ENCODE results near the gene HLA-C. TPM values are rescaled to one million over a fixed set of nuclear protein-coding genes. Genes with fewer than 3 reads are reported as not detected.

Gene HLA-C
- total and polyA plus RNA-seq, 2 donors (not counting 3 experiments of a cell fraction or from before 2014, with no cell fraction given): 109 to 287 TPM

DNA sequence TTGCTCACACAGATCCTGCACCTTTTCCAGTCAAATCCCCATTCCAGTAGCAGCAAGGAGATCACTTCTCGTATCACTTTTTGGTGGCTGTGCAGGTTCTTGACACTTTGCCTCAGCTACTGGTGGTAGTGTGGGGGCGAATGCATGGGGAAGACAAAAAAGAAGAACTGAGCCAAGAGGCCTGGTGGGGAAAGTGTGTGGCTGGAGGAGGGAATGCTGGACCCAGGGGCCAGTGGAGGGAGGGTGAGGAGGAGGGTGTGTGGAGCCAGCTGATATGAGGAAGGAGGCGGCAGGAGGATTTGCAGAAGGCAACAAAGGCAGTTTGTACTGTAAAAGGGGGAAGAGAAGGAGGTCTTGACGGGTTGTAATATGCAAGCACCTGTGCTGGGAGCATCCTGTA, 15.7 kb upstream of the HLA-C start:
- intact Hi-C loops (cut with micrococcal nuclease): no loop called here
- Histone ChIP-seq H4K20me1 (replicated peaks; ENCODE audit: control insufficient read depth, extremely low read depth, insufficient read depth, low read length) (no peaks in the 10 kb centered on the region), H3K9me3 (replicated peaks; ENCODE audit: control insufficient read depth, insufficient read depth, low read length) (no peaks in the 10 kb centered on the region), H3K4me2 (ENCODE audit: insufficient read depth, low read length) (no peak overlapping the region), H3K27me3 (ENCODE audit: control insufficient read depth in 2 of 2, insufficient read depth in 2 of 2, low read length in 2 of 2) (peaks cover 2 to 18% of the 10 kb centered on the region in 2 experiments), H3K9me1 (replicated peaks; ENCODE audit: control insufficient read depth, extremely low read depth, insufficient read depth, low read length) (no peaks in the 10 kb centered on the region), H3K36me3 (ENCODE audit: control insufficient read depth in 2 of 2, extremely low read depth in 1 of 2, insufficient read depth in 2 of 2, low read length in 2 of 2) (no peaks in the 10 kb centered on the region), H3K79me2 (ENCODE audit: control insufficient read depth, insufficient read depth, low read length) (no peaks in the 10 kb centered on the region), H3K4me3 (replicated peaks in 1 of 3; ENCODE audit: insufficient read depth in 1 of 3, low read depth in 1 of 3, low read length in 3 of 3) (no peak overlapping the region), H3K9ac (replicated peaks; ENCODE audit: extremely low read depth, insufficient read depth, low read length) (no peak overlapping the region), H3K27ac (ENCODE audit: insufficient read depth, low read depth, low read length) (no peak overlapping the region), H3K4me1 (ENCODE audit: control insufficient read depth, extremely low read depth, insufficient read depth, low read length) (no peaks in the 10 kb centered on the region), H2AFZ (ENCODE audit: low read depth, low read length) (no peak overlapping the region)
- FAIRE-seq: no peak
- POLR2A ChIA-PET: no interaction called here
- TF ChIP-seq FOS (IDR thresholded peaks at IDR 0.05; ENCODE audit: borderline replicate concordance, insufficient read depth, low read length) (no peak), JUN (IDR thresholded peaks at IDR 0.05; ENCODE audit: borderline replicate concordance, insufficient read depth, insufficient read length, low read depth) (no peak), POLR2A (IDR thresholded peaks at IDR 0.05; ENCODE audit: low read depth, low read length) (no peak), POLR2AphosphoS5 (IDR thresholded peaks at IDR 0.05; ENCODE audit: insufficient read depth, low read depth, low read length) (no peak), EZH2 (IDR thresholded peaks at IDR 0.05; ENCODE audit: borderline replicate concordance, low read depth, low read length, severe bottlenecking) (no peak), MYC (IDR thresholded peaks at IDR 0.05; ENCODE audit: low read depth, low read length) (no peak), GATA2 (IDR thresholded peaks at IDR 0.05; ENCODE audit: insufficient read depth, insufficient read length, low read depth, low read length) (no peak)
- TF ChIP-seq, protein P1, sequence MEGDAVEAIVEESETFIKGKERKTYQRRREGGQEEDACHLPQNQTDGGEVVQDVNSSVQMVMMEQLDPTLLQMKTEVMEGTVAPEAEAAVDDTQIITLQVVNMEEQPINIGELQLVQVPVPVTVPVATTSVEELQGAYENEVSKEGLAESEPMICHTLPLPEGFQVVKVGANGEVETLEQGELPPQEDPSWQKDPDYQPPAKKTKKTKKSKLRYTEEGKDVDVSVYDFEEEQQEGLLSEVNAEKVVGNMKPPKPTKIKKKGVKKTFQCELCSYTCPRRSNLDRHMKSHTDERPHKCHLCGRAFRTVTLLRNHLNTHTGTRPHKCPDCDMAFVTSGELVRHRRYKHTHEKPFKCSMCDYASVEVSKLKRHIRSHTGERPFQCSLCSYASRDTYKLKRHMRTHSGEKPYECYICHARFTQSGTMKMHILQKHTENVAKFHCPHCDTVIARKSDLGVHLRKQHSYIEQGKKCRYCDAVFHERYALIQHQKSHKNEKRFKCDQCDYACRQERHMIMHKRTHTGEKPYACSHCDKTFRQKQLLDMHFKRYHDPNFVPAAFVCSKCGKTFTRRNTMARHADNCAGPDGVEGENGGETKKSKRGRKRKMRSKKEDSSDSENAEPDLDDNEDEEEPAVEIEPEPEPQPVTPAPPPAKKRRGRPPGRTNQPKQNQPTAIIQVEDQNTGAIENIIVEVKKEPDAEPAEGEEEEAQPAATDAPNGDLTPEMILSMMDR (IDR thresholded peaks at IDR 0.05; ENCODE audit: extremely low read depth in 1 of 2, insufficient read depth in 1 of 2, low read depth in 1 of 2, low read length in 2 of 2): no peak
- TF ChIP-seq, protein P2, sequence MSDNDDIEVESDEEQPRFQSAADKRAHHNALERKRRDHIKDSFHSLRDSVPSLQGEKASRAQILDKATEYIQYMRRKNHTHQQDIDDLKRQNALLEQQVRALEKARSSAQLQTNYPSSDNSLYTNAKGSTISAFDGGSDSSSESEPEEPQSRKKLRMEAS (IDR thresholded peaks at IDR 0.05; ENCODE audit: insufficient read depth, insufficient read length): no peak
- dilution Hi-C loops (cut with MboI; ENCODE audit: extremely low pct_ligation_motif_present, low sequenced_read_pairs): no loop called here
- CTCF ChIA-PET: no interaction called here
- DNase-seq (ENCODE audit: low read depth, low spot score): no peak
- BruUV-seq (replicated peaks): no TSS peak

Data from endothelial cell of umbilical vein (primary cell).